Measurements from ENCODE around the gene PRKD2.

The PRKD2 gene

DNA sequence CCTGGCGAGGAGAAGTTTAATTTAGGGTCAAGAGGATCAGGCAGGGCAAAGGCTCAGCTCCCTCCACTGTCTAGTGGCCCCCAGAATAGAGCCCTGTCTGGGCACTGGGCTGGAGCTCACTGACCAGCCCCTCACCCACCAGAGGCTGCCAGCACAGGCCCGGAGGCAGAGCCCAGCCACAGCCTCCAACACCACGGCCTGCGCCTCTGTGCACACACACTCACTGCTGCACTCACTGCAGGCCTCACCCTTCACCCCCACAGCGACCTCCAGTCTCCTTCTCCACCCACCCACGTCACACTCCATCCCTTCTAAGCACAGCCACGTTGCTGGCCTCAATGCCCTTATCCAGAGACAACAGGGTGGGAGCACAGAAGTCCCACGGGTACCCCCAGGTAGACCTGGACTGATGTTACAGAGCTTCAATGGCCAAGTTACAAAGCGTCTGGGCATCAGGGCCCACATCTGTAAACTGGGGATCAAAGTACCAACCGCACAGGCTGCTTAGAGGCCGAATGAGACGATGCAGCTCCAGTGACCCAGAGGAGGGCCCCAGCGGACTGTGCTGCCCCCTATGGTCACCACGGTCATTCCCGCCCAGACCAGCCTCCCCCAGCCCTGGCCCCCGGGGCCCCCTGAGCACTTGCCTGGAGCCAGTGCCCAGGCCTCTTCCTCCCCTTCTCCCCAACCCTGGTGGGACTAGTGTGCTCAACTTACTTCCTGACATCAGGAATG is 4.5 kb upstream of the PRKD2 start:
- no peak overlapping the region for H4K8ac ChIP-seq (ENCODE audit: low read depth, low read length)
- H3K4me1 ChIP-seq (ENCODE audit: control insufficient read depth in 2 of 2, insufficient read depth in 1 of 2, low read depth in 1 of 2, low read length in 2 of 2), result peaks cover 0 to 3% of the 10 kb centered on the region in 2 donors
- H3K27me3 ChIP-seq (ENCODE audit: control insufficient read depth in 3 of 3, insufficient read depth in 3 of 3, low read depth in 1 of 3, low read length in 3 of 3), result no peaks in the 10 kb centered on the region
- no peak overlapping the region for H2BK15ac ChIP-seq (ENCODE audit: low read length)
- no peak for DNase-seq (ENCODE audit: low spot score)
- H3K9ac ChIP-seq (ENCODE audit: low read depth, low read length, poor library complexity), result no peak overlapping the region
- no peak overlapping the region for H2AK5ac ChIP-seq (ENCODE audit: low read depth, low read length)
- H2AFZ ChIP-seq (ENCODE audit: low read length), result no peak overlapping the region
- H3K14ac ChIP-seq (ENCODE audit: low read length), result no peak overlapping the region
- H3K18ac ChIP-seq (ENCODE audit: low read length), result no peak overlapping the region
- H3K79me1 ChIP-seq (ENCODE audit: low read depth, low read length), result peaks cover 2% of the 10 kb centered on the region
- H3K9me3 ChIP-seq (replicated peaks in 1 of 2; ENCODE audit: control insufficient read depth in 2 of 2, insufficient read depth in 1 of 2, low read depth in 1 of 2, low read length in 2 of 2), result no peaks in the 10 kb centered on the region
- H4K91ac ChIP-seq (ENCODE audit: low read depth, low read length, poor library complexity), result no peak overlapping the region
- no peak overlapping the region for H3K27ac ChIP-seq (replicated peaks; ENCODE audit: low read length)
- no peak overlapping the region for H2BK120ac ChIP-seq (ENCODE audit: low read depth, low read length)
- H3K36me3 ChIP-seq (replicated peaks in 1 of 2; ENCODE audit: control insufficient read depth in 2 of 2, insufficient read depth in 2 of 2, low read length in 2 of 2), result peaks cover 68 to 87% of the 10 kb centered on the region in 2 donors
- peak overlapping the region in 1 of 2 donors; percentile 33 for H3K4me3 ChIP-seq (ENCODE audit: low read length in 2 of 2)
- H2BK12ac ChIP-seq (ENCODE audit: low read length), result no peak overlapping the region
- WGBS, 2 donors (ENCODE audit: extremely low coverage in 2 of 2, insufficient read length in 2 of 2, insufficient replicate concordance in 1 of 2), result no CpG with 5 or more reads among the region's 16 CpGs
- no peak overlapping the region for H3K4me2 ChIP-seq (ENCODE audit: insufficient read depth, low read length, poor library complexity, severe bottlenecking)
- no peak overlapping the region for H2BK5ac ChIP-seq (ENCODE audit: low read length)
- no peak overlapping the region for H3K23ac ChIP-seq (ENCODE audit: low read depth, low read length, poor library complexity)
- H3K4ac ChIP-seq (ENCODE audit: low read length), result no peak overlapping the region

- Histone ChIP-seq H3K79me1 (ENCODE audit: low read depth, low read length) (peaks cover 7% of the 10 kb centered on the region), H3K18ac (ENCODE audit: low read length) (no peak overlapping the region), H3K4me2 (ENCODE audit: insufficient read depth, low read length, poor library complexity, severe bottlenecking) (no peak overlapping the region), H3K4me3 (ENCODE audit: low read length in 2 of 2) (peak overlapping the region in 1 of 2 donors; percentile 9), H3K27me3 (ENCODE audit: control insufficient read depth in 3 of 3, insufficient read depth in 3 of 3, low read depth in 1 of 3, low read length in 3 of 3) (no peaks in the 10 kb centered on the region), H3K4ac (ENCODE audit: low read length) (no peak overlapping the region), H2BK5ac (ENCODE audit: low read length) (no peak overlapping the region), H3K9me3 (replicated peaks in 1 of 2; ENCODE audit: control insufficient read depth in 2 of 2, insufficient read depth in 1 of 2, low read depth in 1 of 2, low read length in 2 of 2) (no peaks in the 10 kb centered on the region), H4K8ac (ENCODE audit: low read depth, low read length) (peak overlapping the region; percentile 72), H2BK15ac (ENCODE audit: low read length) (no peak overlapping the region), H2AK5ac (ENCODE audit: low read depth, low read length) (no peak overlapping the region), H3K36me3 (replicated peaks in 1 of 2; ENCODE audit: control insufficient read depth in 2 of 2, insufficient read depth in 2 of 2, low read length in 2 of 2) (peaks cover 60 to 79% of the 10 kb centered on the region in 2 donors), H4K91ac (ENCODE audit: low read depth, low read length, poor library complexity) (no peak overlapping the region), H3K9ac (ENCODE audit: low read depth, low read length, poor library complexity) (peak overlapping the region; percentile 60), H2BK12ac (ENCODE audit: low read length) (peak overlapping the region; percentile 22), H3K14ac (ENCODE audit: low read length) (no peak overlapping the region), H3K23ac (ENCODE audit: low read depth, low read length, poor library complexity) (no peak overlapping the region), H3K27ac (replicated peaks; ENCODE audit: low read length) (no peak overlapping the region), H3K4me1 (ENCODE audit: control insufficient read depth in 2 of 2, insufficient read depth in 1 of 2, low read depth in 1 of 2, low read length in 2 of 2) (peaks cover 0 to 7% of the 10 kb centered on the region in 2 donors), H2AFZ (ENCODE audit: low read length) (no peak overlapping the region), H2BK120ac (ENCODE audit: low read depth, low read length) (peak overlapping the region; percentile 47)
- DNase-seq (ENCODE audit: low spot score), result no peak
- no CpG with 5 or more reads among the region's 22 CpGs for WGBS, 2 donors (ENCODE audit: extremely low coverage in 2 of 2, insufficient read length in 2 of 2, insufficient replicate concordance in 1 of 2)
These were observed 3.8 kb upstream of the PRKD2 start for GRCh38 chr19:46720503-46721239.

DNA sequence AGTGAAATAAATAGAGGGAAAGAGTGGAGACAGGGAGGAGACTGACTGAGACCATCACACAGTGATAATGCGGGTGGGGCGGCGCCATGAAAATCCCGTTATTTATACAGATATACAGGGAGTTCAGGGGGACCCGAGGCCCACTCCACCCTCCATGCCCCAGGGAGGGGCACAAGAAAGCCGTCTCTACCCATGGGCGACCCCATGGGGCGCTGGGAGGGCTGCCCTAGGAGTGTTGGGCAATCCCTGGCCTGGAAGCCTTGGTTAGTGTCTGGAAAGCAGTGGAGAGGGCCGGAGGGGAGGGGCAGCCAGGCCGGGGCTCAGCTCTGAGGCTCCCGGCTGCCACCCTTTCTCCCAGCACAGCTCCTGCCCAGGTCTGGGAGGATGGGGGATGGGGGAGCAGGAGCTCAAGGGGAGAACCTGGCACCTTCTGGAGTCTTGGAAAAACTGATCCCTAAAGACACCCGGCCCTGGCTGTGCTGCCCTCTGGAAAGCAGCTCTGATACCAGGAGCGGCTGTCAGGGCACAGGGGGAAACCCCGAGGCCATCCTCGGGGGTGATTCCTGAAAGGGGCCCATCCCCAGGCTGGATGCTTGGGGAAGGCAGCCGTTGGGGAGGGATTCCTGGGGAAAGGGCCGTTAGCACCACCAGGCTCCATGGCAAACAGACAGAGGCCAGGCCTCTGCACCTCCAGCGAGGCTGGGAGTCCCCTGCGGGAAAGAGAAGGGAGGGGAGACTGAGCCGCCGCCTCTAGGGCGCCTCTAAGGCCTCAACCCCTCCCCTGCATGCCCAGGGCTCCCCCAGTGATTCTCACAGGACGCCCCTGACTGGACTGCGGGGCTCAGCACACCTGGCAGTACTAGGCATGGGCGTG is 3.0 kb upstream of the PRKD2 start:
- H4K91ac ChIP-seq (ENCODE audit: low read depth, low read length, poor library complexity), result no peak overlapping the region
- H3K4me1 ChIP-seq (ENCODE audit: control insufficient read depth in 2 of 2, insufficient read depth in 1 of 2, low read depth in 1 of 2, low read length in 2 of 2), result peaks cover 4 to 12% of the 10 kb centered on the region in 2 donors
- no peak overlapping the region for H3K27ac ChIP-seq (replicated peaks; ENCODE audit: low read length)
- H2AFZ ChIP-seq (ENCODE audit: low read length), result no peak overlapping the region
- H3K4me3 ChIP-seq (ENCODE audit: low read length in 2 of 2), result no peak overlapping the region
- no peak overlapping the region for H3K4me2 ChIP-seq (ENCODE audit: insufficient read depth, low read length, poor library complexity, severe bottlenecking)
- H3K4ac ChIP-seq (ENCODE audit: low read length), result no peak overlapping the region
- no CpG with 5 or more reads among the region's 25 CpGs for WGBS, 2 donors (ENCODE audit: extremely low coverage in 2 of 2, insufficient read length in 2 of 2, insufficient replicate concordance in 1 of 2)
- peak overlapping the region; percentile 72 for H4K8ac ChIP-seq (ENCODE audit: low read depth, low read length)
- H3K23ac ChIP-seq (ENCODE audit: low read depth, low read length, poor library complexity), result no peak overlapping the region
- H3K27me3 ChIP-seq (ENCODE audit: control insufficient read depth in 3 of 3, insufficient read depth in 3 of 3, low read depth in 1 of 3, low read length in 3 of 3), result no peaks in the 10 kb centered on the region
- no peak overlapping the region for H2BK120ac ChIP-seq (ENCODE audit: low read depth, low read length)
- H2BK12ac ChIP-seq (ENCODE audit: low read length), result peak overlapping the region; percentile 22
- DNase-seq (ENCODE audit: low spot score), result no peak
- no peak overlapping the region for H3K18ac ChIP-seq (ENCODE audit: low read length)
- no peak overlapping the region for H2BK5ac ChIP-seq (ENCODE audit: low read length)
- H2AK5ac ChIP-seq (ENCODE audit: low read depth, low read length), result no peak overlapping the region
- H3K9ac ChIP-seq (ENCODE audit: low read depth, low read length, poor library complexity), result no peak overlapping the region
- no peak overlapping the region for H3K14ac ChIP-seq (ENCODE audit: low read length)
- H3K36me3 ChIP-seq (replicated peaks in 1 of 2; ENCODE audit: control insufficient read depth in 2 of 2, insufficient read depth in 2 of 2, low read length in 2 of 2), result peaks cover 52 to 71% of the 10 kb centered on the region in 2 donors
- H3K9me3 ChIP-seq (replicated peaks in 1 of 2; ENCODE audit: control insufficient read depth in 2 of 2, insufficient read depth in 1 of 2, low read depth in 1 of 2, low read length in 2 of 2), result no peaks in the 10 kb centered on the region
- peaks cover 10% of the 10 kb centered on the region for H3K79me1 ChIP-seq (ENCODE audit: low read depth, low read length)
- H2BK15ac ChIP-seq (ENCODE audit: low read length), result no peak overlapping the region
